GM23248 (cell line): ENCODE data around the gene KLHL22. TPM values are rescaled to one million over a fixed set of nuclear protein-coding genes. Genes with fewer than 3 reads are reported as not detected.

ENCODE experiments used
- DNase-seq: peaks from one replicate; pipeline ENCODE4 v3.0.0-alpha.2; 2015
- H2AFZ ChIP-seq: fragments of 200-600 bp; sonication (generic); 2 replicates; pipeline ENCODE4 v1.6.1; 2016; ENCODE audit warnings: antibody characterized with exemption
- H3F3A ChIP-seq: fragments of 200-600 bp; sonication (generic); 2 replicates; pipeline ENCODE4 v1.6.1; 2016; ENCODE audit warnings: mild to moderate bottlenecking, antibody characterized with exemption, mixed run types; ENCODE audit not compliant: insufficient read depth
- H3K27ac ChIP-seq: fragments of 200-600 bp; sonication (generic); 2 replicates; pipeline ENCODE4 v1.5.1; 2016; ENCODE audit warnings: mild to moderate bottlenecking
- H3K27me3 ChIP-seq: fragments of 200-600 bp; sonication (generic); replicated peaks from 2 replicates; pipeline ENCODE4 v1.6.1; 2016; ENCODE audit warnings: mild to moderate bottlenecking; ENCODE audit not compliant: insufficient read depth
- H3K36me3 ChIP-seq: fragments of 200-600 bp; sonication (generic); 2 replicates; pipeline ENCODE4 v1.6.1; 2016; ENCODE audit warnings: low read depth, mild to moderate bottlenecking
- H3K4me1 ChIP-seq: fragments of 200-600 bp; sonication (generic); 2 replicates; pipeline ENCODE4 v1.6.1; 2016; ENCODE audit warnings: mild to moderate bottlenecking; ENCODE audit not compliant: insufficient read depth
- H3K4me2 ChIP-seq: fragments of 200-600 bp; sonication (generic); one replicate; pipeline ENCODE4 v1.6.1; 2016; ENCODE audit warnings: mild to moderate bottlenecking; ENCODE audit not compliant: unreplicated experiment
- H3K4me3 ChIP-seq: fragments of 200-600 bp; sonication (generic); 2 replicates; pipeline ENCODE4 v1.5.1; 2016; ENCODE audit warnings: mild to moderate bottlenecking
- H3K79me2 ChIP-seq: fragments of 200-600 bp; sonication (generic); 2 replicates; pipeline ENCODE4 v1.6.1; 2016; ENCODE audit warnings: mild to moderate bottlenecking; ENCODE audit not compliant: insufficient read depth
- H3K9ac ChIP-seq: fragments of 200-600 bp; sonication (generic); 2 replicates; pipeline ENCODE4 v1.6.1; 2016; ENCODE audit warnings: mild to moderate bottlenecking
- H3K9me2 ChIP-seq: fragments of 200-600 bp; sonication (generic); 2 replicates; pipeline ENCODE4 v1.6.1; 2016; ENCODE audit warnings: mixed run types, mild to moderate bottlenecking, moderate library complexity; ENCODE audit not compliant: insufficient read depth
- H3K9me3 ChIP-seq: fragments of 200-600 bp; sonication (generic); one replicate; pipeline ENCODE4 v1.6.1; 2017; ENCODE audit warnings: low read depth
- H4K20me1 ChIP-seq: fragments of 200-600 bp; sonication (generic); 2 replicates; pipeline ENCODE4 v1.6.0; 2016; ENCODE audit not compliant: insufficient read depth
- EZH2 ChIP-seq: fragments of 200-600 bp; sonication (generic); IDR thresholded peaks from 2 replicates; pipeline ENCODE4 v1.6.1; 2018; ENCODE audit warnings: antibody characterized with exemption, mild to moderate bottlenecking; ENCODE audit not compliant: insufficient read depth, poor library complexity, severe bottlenecking
- EZH2phosphoT487 ChIP-seq: fragments of 200-600 bp; sonication (generic); IDR thresholded peaks from 2 replicates; pipeline ENCODE4 v1.6.1; 2018; ENCODE audit warnings: antibody characterized with exemption, moderate library complexity, mild to moderate bottlenecking, low read depth; ENCODE audit not compliant: insufficient read depth
- WGBS, 2 experiments: methylation state at CpG; one replicate each; pipeline ENCODE4 v1.1.6; 2015 to 2017; ENCODE audit warnings: low lambda C conversion rate in 2 of 2, low coverage in 1 of 2; ENCODE audit errors: missing lambda C conversion rate in 2 of 2; 5-methylcytosine and 5-hydroxymethylcytosine counted together
- in situ Hi-C: fragments of 300-500 bp; cut with MboI; formaldehyde crosslinking; loops from 2 replicates; pipeline ENCODE4 v1.15.0; 2020
- polyA plus RNA-seq: library from polyadenylated mRNA; unstranded; fragments of >200 nt; fragmentation: Nextera tagmentation; extraction: Ambion mirVana; gene quantifications from 2 replicates; pipeline ENCODE4 v1.2.1, GENCODE V29; 2016
- total RNA-seq: library from RNA; depleted of rRNA; stranded (reverse); fragments of >200 nt; shearing (Covaris generic); gene quantifications from 2 replicates; pipeline ENCODE4 v1.2.3, GENCODE V29; 2014

Gene KLHL22
- total and polyA plus RNA-seq, 2 experiments from 2014 or later: 19.0 to 41.3 TPM

DNA sequence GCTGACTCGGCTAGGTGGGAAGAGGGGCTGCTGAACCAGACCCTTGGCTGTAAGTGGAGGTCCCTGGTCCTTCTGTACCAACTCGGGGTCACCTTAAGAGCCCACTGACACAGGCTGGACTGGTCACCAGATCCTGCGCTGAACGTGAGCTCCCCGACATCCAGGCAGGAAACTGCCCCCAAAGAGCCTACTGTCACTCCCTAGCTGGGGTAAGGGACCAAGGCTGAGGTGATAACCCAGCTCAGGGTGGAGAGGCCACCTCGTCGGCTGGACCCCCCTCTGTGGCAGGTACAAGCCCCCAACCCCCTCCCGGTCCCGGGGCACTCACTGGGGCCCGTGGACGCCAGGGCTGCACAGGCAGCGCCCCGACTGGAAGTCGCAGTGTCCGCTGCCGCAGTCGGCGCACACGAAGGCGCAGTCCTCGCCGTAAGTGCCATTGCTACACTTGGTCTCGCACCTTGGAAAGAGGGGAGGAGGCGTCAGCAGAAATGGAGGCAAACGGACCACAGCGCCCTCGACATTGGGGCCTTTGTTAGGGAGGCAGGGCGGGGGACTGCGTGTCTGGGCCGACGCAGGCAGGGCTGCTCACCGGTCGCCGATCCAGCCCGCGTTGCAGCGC is 65.4 kb downstream of the KLHL22 start:
- TF ChIP-seq EZH2phosphoT487: no peak
- TF ChIP-seq EZH2: no peak
- H3K36me3 ChIP-seq: peaks cover 8% of the 10 kb centered on the region; the same call in 1 of the 2 replicates
- peaks cover 5% of the 10 kb centered on the region; the same call in 1 of the 2 replicates for H4K20me1 ChIP-seq
- no peak overlapping the region for H3K27ac ChIP-seq
- H3K79me2 ChIP-seq: peaks cover 58% of the 10 kb centered on the region
- H3K27me3 ChIP-seq: no peaks in the 10 kb centered on the region
- no peaks in the 10 kb centered on the region for H3F3A ChIP-seq
- H3K4me2 ChIP-seq: no peak overlapping the region
- 96% methylated on average over 37 of the region's 37 CpGs for whole genome bisulfite sequencing, 2 experiments
- H3K9me2 ChIP-seq: no peaks in the 10 kb centered on the region
- H3K4me3 ChIP-seq: no peak overlapping the region
- in situ Hi-C loops: no loop called here
- H3K9me3 ChIP-seq: no peaks in the 10 kb centered on the region
- H3K9ac ChIP-seq: no peak overlapping the region
- no peak overlapping the region for H2AFZ ChIP-seq
- DNase-seq: no peak
- peaks cover 3% of the 10 kb centered on the region; the same call in 1 of the 2 replicates for H3K4me1 ChIP-seq

DNA sequence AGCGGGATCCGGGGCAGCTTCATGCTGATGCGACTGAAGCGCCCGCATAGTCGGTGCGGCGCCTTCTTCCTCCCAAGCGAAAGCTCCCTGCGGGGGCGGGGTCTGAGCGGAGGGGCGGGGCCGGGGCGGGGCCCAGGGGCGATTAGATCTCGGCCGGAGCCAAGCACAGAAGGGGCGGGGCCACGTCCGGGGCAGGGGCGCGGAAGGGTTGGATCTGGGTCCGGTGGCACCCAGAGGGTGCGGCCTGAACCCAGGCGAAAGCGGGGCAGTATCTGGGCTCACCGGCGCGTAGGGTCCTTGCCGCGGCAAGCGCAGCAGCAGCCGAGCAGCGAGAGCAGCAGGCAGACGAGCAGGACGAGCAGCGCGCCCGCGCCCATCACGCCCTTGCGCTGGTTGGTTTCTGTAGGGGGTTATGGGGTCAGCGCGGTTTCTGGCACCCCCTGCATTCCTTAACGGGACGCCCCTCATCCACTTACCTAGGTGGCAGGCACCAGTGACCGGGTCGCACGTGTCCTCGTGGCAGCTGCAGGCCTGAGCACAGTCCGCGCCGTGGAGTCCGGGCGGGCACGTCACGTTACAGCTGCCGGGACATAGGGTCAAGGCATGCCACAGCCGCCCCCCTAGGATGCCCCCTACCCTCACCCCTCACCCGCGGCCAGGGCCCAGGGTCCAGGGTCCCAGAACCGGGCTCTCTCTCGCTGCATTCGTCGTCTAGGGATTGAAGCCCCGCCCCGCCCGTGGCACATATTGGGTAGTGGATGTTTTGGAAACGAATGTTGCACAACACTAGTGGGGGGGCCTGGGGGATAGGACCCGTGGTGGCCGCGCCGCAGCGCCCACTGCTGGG is 66.1 kb downstream of the KLHL22 start:
- no peak overlapping the region for H3K4me3 ChIP-seq
- in situ Hi-C loops: no loop called here
- DNase-seq: no peak
- H3K9me2 ChIP-seq: no peaks in the 10 kb centered on the region
- no peaks in the 10 kb centered on the region for H3F3A ChIP-seq
- H2AFZ ChIP-seq: no peak overlapping the region; the same call in 1 of the 2 replicates
- H3K9me3 ChIP-seq: no peaks in the 10 kb centered on the region
- no peak overlapping the region for H3K9ac ChIP-seq
- H3K27ac ChIP-seq: no peak overlapping the region
- 90 to 94% methylated on average over 43 to 75 of the region's 75 CpGs for WGBS, 2 experiments
- H4K20me1 ChIP-seq: peaks cover 5% of the 10 kb centered on the region; the same call in 1 of the 2 replicates
- H3K79me2 ChIP-seq: peaks cover 50% of the 10 kb centered on the region
- H3K4me2 ChIP-seq: no peak overlapping the region
- H3K4me1 ChIP-seq: no peaks in the 10 kb centered on the region
- TF ChIP-seq EZH2 (no peak), EZH2phosphoT487 (no peak)
- H3K27me3 ChIP-seq: no peaks in the 10 kb centered on the region
- H3K36me3 ChIP-seq: peaks cover 8% of the 10 kb centered on the region; the same call in 1 of the 2 replicates

GRCh38 chr22:20428496-20429253 is 66.9 kb downstream of the KLHL22 start:
- 97 to 98% methylated on average over 22 to 23 of the region's 23 CpGs for WGBS, 2 experiments
- no peaks in the 10 kb centered on the region for H3K9me2 ChIP-seq
- H4K20me1 ChIP-seq: peaks cover 5% of the 10 kb centered on the region; the same call in 1 of the 2 replicates
- H3K9me3 ChIP-seq: no peaks in the 10 kb centered on the region
- no peak overlapping the region for H2AFZ ChIP-seq
- in situ Hi-C loops: no loop called here
- no peak overlapping the region for H3K4me2 ChIP-seq
- H3K36me3 ChIP-seq: peaks cover 8% of the 10 kb centered on the region; the same call in 1 of the 2 replicates
- no peaks in the 10 kb centered on the region for H3K27me3 ChIP-seq
- no peak overlapping the region for H3K4me3 ChIP-seq
- H3K79me2 ChIP-seq: peaks cover 42% of the 10 kb centered on the region
- H3K4me1 ChIP-seq: no peaks in the 10 kb centered on the region
- H3F3A ChIP-seq: no peaks in the 10 kb centered on the region
- DNase-seq: no peak
- no peak overlapping the region for H3K9ac ChIP-seq
- H3K27ac ChIP-seq: no peak overlapping the region
- no peak for TF ChIP-seq EZH2
- no peak for TF ChIP-seq EZH2phosphoT487

GRCh38 chr22:20427945-20428417 is 67.6 kb downstream of the KLHL22 start:
- DNase-seq: no peak
- 92 to 99% methylated on average over 3 to 4 of the region's 4 CpGs for WGBS, 2 experiments
- Histone ChIP-seq H3K4me2 (no peak overlapping the region), H2AFZ (no peak overlapping the region), H3K27ac (no peak overlapping the region), H3K36me3 (peaks cover 8% of the 10 kb centered on the region; the same call in 1 of the 2 replicates), H3F3A (no peaks in the 10 kb centered on the region), H3K4me3 (no peak overlapping the region), H3K9me3 (no peaks in the 10 kb centered on the region), H3K79me2 (peaks cover 35% of the 10 kb centered on the region), H3K9me2 (no peaks in the 10 kb centered on the region), H4K20me1 (peaks cover 5% of the 10 kb centered on the region; the same call in 1 of the 2 replicates), H3K4me1 (peaks cover 6% of the 10 kb centered on the region; the same call in 1 of the 2 replicates), H3K27me3 (no peaks in the 10 kb centered on the region), H3K9ac (no peak overlapping the region)
- TF ChIP-seq EZH2phosphoT487 (no peak), EZH2 (no peak)
- in situ Hi-C loops: no loop called here
